B cell (primary cell): Measurements from ENCODE around the gene NMNAT2. TPM values are rescaled to one million over a fixed set of nuclear protein-coding genes. Genes with fewer than 3 reads are reported as not detected.

Source experiments
- ATAC-seq: fragments of 200-7000 bp; cut with Tn5 transposase; one replicate; pipeline ENCODE4 v1.10.0; 2021; ENCODE audit warnings: low read depth, mild to moderate bottlenecking, moderate number of reproducible peaks, moderate library complexity
- CTCF ChIA-PET: fragments of 350-600 bp; sonication (Branson Sonifier 250); formaldehyde crosslinking; loops from one replicate; lab custom pipeline; 2021; ENCODE audit warnings: antibody characterized with exemption, inconsistent platforms; lab: Charles Lee
- POLR2A ChIA-PET: fragments of 350-600 bp; sonication (Branson Sonifier 250); formaldehyde crosslinking; loops from one replicate; lab custom pipeline; 2021; ENCODE audit warnings: antibody characterized with exemption; lab: Charles Lee
- DNase-seq: peaks from one replicate; pipeline ENCODE4 v3.0.0; 2013
- H2AFZ ChIP-seq: 2 replicates; pipeline ENCODE4 v1.6.1; 2012; ENCODE audit warnings: mild to moderate bottlenecking, low read depth, low read length; ENCODE audit not compliant: insufficient read depth, poor library complexity, severe bottlenecking
- H3K27ac ChIP-seq, 2 donors: 1 replicate in 1 of 2; 2 replicates in 1 of 2; pipeline ENCODE4 v1.5.1; 2012 to 2013; ENCODE audit warnings: low read length in 2 of 2, mild to moderate bottlenecking in 2 of 2, moderate library complexity in 1 of 2
- H3K27me3 ChIP-seq, 4 experiments: fragments of 200-600 bp in 1 of 4; sonication (generic) in 1 of 4; replicated peaks in 1 of 4; 1 replicate in 2 of 4; 2 replicates in 2 of 4; pipeline versions ENCODE4 v1.6.1 to v1.7.0; 2013 to 2016; ENCODE audit warnings: low read length in 3 of 4, mild to moderate bottlenecking in 2 of 4, mixed read lengths in 1 of 4, moderate library complexity in 1 of 4; ENCODE audit not compliant: insufficient read depth in 4 of 4, control insufficient read depth in 3 of 4; ENCODE audit errors: control extremely low read depth in 1 of 4
- H3K36me3 ChIP-seq, 2 experiments: replicated peaks in 1 of 2; 1 replicate in 1 of 2; 2 replicates in 1 of 2; pipeline versions ENCODE4 v1.6.1 to v1.7.1; 2013; ENCODE audit warnings: low read length in 1 of 2; ENCODE audit not compliant: insufficient read depth in 2 of 2, control insufficient read depth in 1 of 2; ENCODE audit errors: control extremely low read depth in 1 of 2, extremely low read depth in 1 of 2
- H3K4me1 ChIP-seq, 2 donors: fragments of 200-600 bp in 1 of 2; sonication (generic) in 1 of 2; 1 replicate in 1 of 2; 2 replicates in 1 of 2; pipeline versions ENCODE4 v1.5.1 to v1.6.1; 2013 to 2017; ENCODE audit warnings: low read length in 2 of 2; ENCODE audit not compliant: control insufficient read depth in 2 of 2, insufficient read depth in 2 of 2
- H3K4me2 ChIP-seq: replicated peaks from 2 replicates; pipeline ENCODE3; 2012; ENCODE audit warnings: mild to moderate bottlenecking, low read depth, low read length; ENCODE audit not compliant: poor library complexity, severe bottlenecking
- H3K4me3 ChIP-seq, 5 experiments: fragments of 200-600 bp in 1 of 5; sonication (generic) in 1 of 5; 1 replicate in 3 of 5; 2 replicates in 2 of 5; pipeline versions ENCODE4 v1.5.1 to v1.7.0; 2011 to 2016; ENCODE audit warnings: low read length in 4 of 5, mild to moderate bottlenecking in 4 of 5, low read depth in 2 of 5, control low read depth in 1 of 5, moderate library complexity in 1 of 5; ENCODE audit not compliant: insufficient read depth in 1 of 5; ENCODE audit errors: control extremely low read depth in 1 of 5, extremely low read depth in 1 of 5
- H3K79me2 ChIP-seq: fragments of 200-600 bp; sonication (generic); one replicate; pipeline ENCODE4 v1.6.0; 2016; ENCODE audit warnings: low read length; ENCODE audit not compliant: control insufficient read depth, insufficient read depth
- H3K9ac ChIP-seq: fragments of 200-600 bp; sonication (generic); 2 replicates; pipeline ENCODE4 v1.6.1; 2017; ENCODE audit warnings: mild to moderate bottlenecking, low read length, moderate library complexity
- H3K9me3 ChIP-seq, 3 donors: one replicate each; pipeline versions ENCODE4 v1.6.1 to v1.7.1; 2013; ENCODE audit warnings: low read length in 2 of 3; ENCODE audit not compliant: control insufficient read depth in 2 of 3, insufficient read depth in 1 of 3; ENCODE audit errors: control extremely low read depth in 1 of 3
- H4K20me1 ChIP-seq: 2 replicates; pipeline ENCODE4 v1.6.0; 2012; ENCODE audit warnings: mild to moderate bottlenecking, low read length; ENCODE audit not compliant: insufficient read depth, control insufficient read depth, poor library complexity, severe bottlenecking
- H3K27ac Mint-ChIP-seq: one replicate; pipeline ENCODE4 v1.8.0; 2021; ENCODE audit warnings: mixed read lengths
- H3K27me3 Mint-ChIP-seq: one replicate; pipeline ENCODE4 v1.8.0; 2021; ENCODE audit warnings: mixed read lengths
- H3K4me1 Mint-ChIP-seq: one replicate; pipeline ENCODE4 v1.8.0; 2021; ENCODE audit warnings: mixed read lengths
- H3K4me3 Mint-ChIP-seq: one replicate; pipeline ENCODE4 v1.8.0; 2021; ENCODE audit warnings: mixed read lengths
- H3K9me3 Mint-ChIP-seq: one replicate; pipeline ENCODE4 v1.8.0; 2022; ENCODE audit warnings: mixed read lengths; ENCODE audit not compliant: insufficient read depth
- CTCF ChIP-seq: fragments of 200-600 bp; IDR thresholded peaks from one replicate; pipeline ENCODE4 v1.8.0; 2022; ENCODE audit warnings: antibody characterized with exemption, mild to moderate bottlenecking
- EZH2 ChIP-seq: IDR thresholded peaks from 2 replicates; pipeline ENCODE4 v1.6.1; 2012; ENCODE audit warnings: borderline replicate concordance, low read depth, mild to moderate bottlenecking, moderate library complexity, low read length; ENCODE audit not compliant: insufficient read depth, poor library complexity, severe bottlenecking
- WGBS: methylation state at CpG from one replicate; pipeline ENCODE4 v1.1.5; 2013; ENCODE audit warnings: missing lambda C conversion rate; ENCODE audit not compliant: insufficient coverage; 5-methylcytosine and 5-hydroxymethylcytosine counted together
- intact Hi-C: fragments of 100-400 bp; cut with micrococcal nuclease; formaldehyde crosslinking; loops from one replicate; pipeline ENCODE4 v1.10.0; 2022
- polyA plus RNA-seq: library from polyadenylated mRNA; depleted of rRNA; stranded (reverse); fragments of >200 nt; gene quantifications from 2 replicates; pipeline ENCODE4 v1.2.3, GENCODE V29; 2012
- total RNA-seq, 2 donors: library from RNA; stranded (reverse); fragments of 120-200 nt in 1 of 2; gene quantifications; 1 replicate in 1 of 2; 2 replicates in 1 of 2; pipeline versions ENCODE4 v1.2.3 to v1.2.4, GENCODE V29; 2013 to 2022

The NMNAT2 gene
- total and polyA plus RNA-seq, 2 donors (not counting 1 experiment from before 2014, with no cell fraction given): not detected

GRCh38 chr1:183239220-183239742 is 178.9 kb downstream of the NMNAT2 start:
- Histone ChIP-seq H3K9ac (no peak overlapping the region), H4K20me1 (no peaks in the 10 kb centered on the region), H2AFZ (no peak overlapping the region), H3K4me3 (no peak overlapping the region), H3K4me1 (no peaks in the 10 kb centered on the region), H3K36me3 (no peaks in the 10 kb centered on the region), H3K27me3 (peaks cover 0 to 14% (median 3%) of the 10 kb centered on the region in 4 experiments), H3K79me2 (no peaks in the 10 kb centered on the region), H3K4me2 (no peak overlapping the region), H3K27ac (no peak overlapping the region), H3K9me3 (no peaks in the 10 kb centered on the region)
- DNase-seq: no peak
- H3K9me3 Mint-ChIP-seq: no peaks in the 10 kb centered on the region
- ChIA-PET CTCF (no interaction called here), POLR2A (no interaction called here)
- intact Hi-C loops: no loop called here
- H3K4me3 Mint-ChIP-seq: no peak overlapping the region
- ATAC-seq: no peak
- 87% methylated on average over 5 of the region's 7 CpGs for WGBS
- peaks cover 2% of the 10 kb centered on the region for H3K4me1 Mint-ChIP-seq
- peaks cover 22% of the 10 kb centered on the region for H3K27me3 Mint-ChIP-seq
- no peak for TF ChIP-seq EZH2
- no peak for TF ChIP-seq CTCF
- no peak overlapping the region for H3K27ac Mint-ChIP-seq

GRCh38 chr1:183238071-183238470 is 180.1 kb downstream of the NMNAT2 start:
- DNase-seq: no peak
- peaks cover 2% of the 10 kb centered on the region for H3K4me1 Mint-ChIP-seq
- H3K27ac Mint-ChIP-seq: no peak overlapping the region
- Histone ChIP-seq H3K27me3 (peaks cover 0 to 10% (median 3%) of the 10 kb centered on the region in 4 experiments), H3K9ac (no peak overlapping the region), H3K9me3 (no peaks in the 10 kb centered on the region), H3K4me3 (no peak overlapping the region), H3K4me2 (no peak overlapping the region), H3K79me2 (no peaks in the 10 kb centered on the region), H4K20me1 (no peaks in the 10 kb centered on the region), H2AFZ (no peak overlapping the region), H3K27ac (no peak overlapping the region), H3K4me1 (no peaks in the 10 kb centered on the region), H3K36me3 (no peaks in the 10 kb centered on the region)
- H3K4me3 Mint-ChIP-seq: no peak overlapping the region
- no peak for ATAC-seq
- ChIA-PET POLR2A (no interaction called here), CTCF (interaction anchor here (1.1 kb wide), 1 partner anchor 457 kb away, joined by 3 read pairs; no protein-coding TSS in a partner anchor)
- H3K27me3 Mint-ChIP-seq: peaks cover 17% of the 10 kb centered on the region
- TF ChIP-seq EZH2 (no peak), CTCF (no peak)
- H3K9me3 Mint-ChIP-seq: no peaks in the 10 kb centered on the region
- WGBS: no CpG with 5 or more reads among the region's 2 CpGs
- intact Hi-C loops: no loop called here
